SU-DHL-6 (cell line): Measurements from ENCODE around the gene FOCAD.

ENCODE experiments used
- CTCF ChIP-seq: fragments of 200-600 bp; sonication (generic); IDR thresholded peaks from one replicate; pipeline ENCODE4 v1.5.1; 2017; ENCODE audit warnings: antibody characterized with exemption, mild to moderate bottlenecking, low read length, moderate library complexity; ENCODE audit not compliant: insufficient read depth, poor library complexity, severe bottlenecking
- EZH2phosphoT487 ChIP-seq: fragments of 200-600 bp; sonication (generic), shearing (Covaris generic); conservative IDR thresholded peaks from 2 replicates; pipeline ENCODE4 v1.6.1; 2018; ENCODE audit warnings: mild to moderate bottlenecking, antibody characterized with exemption, low read length, moderate library complexity, mixed read lengths

DNA sequence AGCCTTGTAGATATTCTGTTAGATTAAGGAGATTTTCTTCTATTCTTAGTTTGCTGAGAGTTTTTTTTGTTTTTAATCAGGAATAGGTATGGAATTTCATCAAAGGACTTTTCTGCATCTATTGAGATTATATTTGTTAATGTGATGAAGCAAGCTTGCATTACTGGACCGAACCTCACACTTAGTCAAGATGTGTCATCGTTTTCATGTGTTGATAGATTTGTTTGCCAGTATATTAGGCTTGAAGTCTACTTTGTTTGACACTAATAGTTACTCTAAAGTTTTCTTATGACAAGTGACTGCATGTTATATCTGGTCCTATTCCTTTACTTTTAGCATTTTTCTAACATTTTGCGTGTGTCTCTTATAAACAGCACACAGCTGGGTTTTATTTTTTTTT, 359.8 kb downstream of the FOCAD start:
- TF ChIP-seq EZH2phosphoT487, result no peak
- no peak for TF ChIP-seq CTCF
